Endothelial cell of umbilical vein (primary cell): ENCODE data around the gene MAN2A1. TPM values are rescaled to one million over a fixed set of nuclear protein-coding genes. Genes with fewer than 3 reads are reported as not detected.
A peak's percentile ranks its signal among the peaks of the same experiment; 100 is the strongest.

Source experiments
- BruUV-seq: library from RNA; stranded (reverse); fragments of 400-500 nt; replicated peaks from 2 replicates; lab custom pipeline; 2021; lab: Mats Ljungman, UMichigan
- CTCF ChIA-PET: fragments of 300-600, 350-600 bp; sonication (Branson Sonifier 250); formaldehyde crosslinking; loops from one replicate; lab custom pipeline; 2021; ENCODE audit warnings: antibody characterized with exemption, inconsistent platforms; lab: Charles Lee
- POLR2A ChIA-PET: fragments of 300-600, 350-600 bp; sonication (Branson Sonifier 250); formaldehyde crosslinking; loops from one replicate; lab custom pipeline; 2021; ENCODE audit warnings: antibody characterized with exemption, inconsistent platforms; lab: Charles Lee
- DNase-seq: peaks from one replicate; pipeline ENCODE4 v3.0.0-alpha.2; 2011; ENCODE audit warnings: low read depth, low spot score
- FAIRE-seq: peaks from 2 replicates; lab custom pipeline; 2011; peaks lifted over from hg19 to GRCh38; lab: Jason Lieb, UNC
- H2AFZ ChIP-seq: 2 replicates; pipeline ENCODE4 v1.6.0; 2012; ENCODE audit warnings: low read depth, low read length, control low read depth, inconsistent platforms
- H3K27ac ChIP-seq: 2 replicates; pipeline ENCODE4 v1.5.1; 2011; ENCODE audit warnings: low read depth, mild to moderate bottlenecking, control low read depth, low read length, moderate library complexity; ENCODE audit not compliant: insufficient read depth
- H3K27me3 ChIP-seq, 2 experiments: 2 replicates each; pipeline versions ENCODE4 v1.6.0 to v1.6.1; 2011; ENCODE audit warnings: low read length in 2 of 2, mixed read lengths in 1 of 2; ENCODE audit not compliant: control insufficient read depth in 2 of 2, insufficient read depth in 2 of 2
- H3K36me3 ChIP-seq, 2 experiments: 2 replicates in 1 of 2; 3 replicates in 1 of 2; pipeline ENCODE4 v1.5.1; 2011; ENCODE audit warnings: low read length in 2 of 2, mild to moderate bottlenecking in 1 of 2, moderate library complexity in 1 of 2; ENCODE audit not compliant: control insufficient read depth in 2 of 2, insufficient read depth in 2 of 2; ENCODE audit errors: extremely low read depth in 1 of 2
- H3K4me1 ChIP-seq: 3 replicates; pipeline ENCODE4 v1.5.1; 2011; ENCODE audit warnings: mild to moderate bottlenecking, low read length; ENCODE audit not compliant: control insufficient read depth, insufficient read depth; ENCODE audit errors: extremely low read depth
- H3K4me2 ChIP-seq: 2 replicates; pipeline ENCODE4 v1.6.1; 2011; ENCODE audit warnings: low read length, control low read depth, mixed read lengths; ENCODE audit not compliant: insufficient read depth
- H3K4me3 ChIP-seq, 3 experiments: fragments of 200-600 bp in 1 of 3; sonication (generic), shearing (Covaris generic) in 1 of 3; replicated peaks in 1 of 3; 2 replicates each; pipeline ENCODE4 v1.5.1; 2011 to 2016; ENCODE audit warnings: control low read depth in 3 of 3, low read length in 3 of 3, mild to moderate bottlenecking in 2 of 3, inconsistent platforms in 1 of 3, low read depth in 1 of 3, moderate library complexity in 1 of 3; ENCODE audit not compliant: insufficient read depth in 1 of 3
- H3K79me2 ChIP-seq: 2 replicates; pipeline ENCODE4 v1.6.0; 2012; ENCODE audit warnings: low read length, inconsistent platforms; ENCODE audit not compliant: control insufficient read depth, insufficient read depth
- H3K9ac ChIP-seq: replicated peaks from 2 replicates; pipeline ENCODE3; 2011; ENCODE audit warnings: low read length, control low read depth; ENCODE audit not compliant: insufficient read depth; ENCODE audit errors: extremely low read depth
- H3K9me1 ChIP-seq: replicated peaks from 3 replicates; pipeline ENCODE4 v1.6.0; 2011; ENCODE audit warnings: mild to moderate bottlenecking, low read length; ENCODE audit not compliant: control insufficient read depth, insufficient read depth; ENCODE audit errors: extremely low read depth
- H3K9me3 ChIP-seq: replicated peaks from 2 replicates; pipeline ENCODE4 v1.5.1; 2012; ENCODE audit warnings: low read length, inconsistent platforms; ENCODE audit not compliant: control insufficient read depth, insufficient read depth
- H4K20me1 ChIP-seq: replicated peaks from 2 replicates; pipeline ENCODE3; 2011; ENCODE audit warnings: mild to moderate bottlenecking, low read length; ENCODE audit not compliant: control insufficient read depth, insufficient read depth; ENCODE audit errors: extremely low read depth
- POLR2A ChIP-seq: IDR thresholded peaks from 2 replicates; pipeline ENCODE4 v1.6.1; 2012; ENCODE audit warnings: low read depth, mild to moderate bottlenecking, control low read depth, low read length
- POLR2AphosphoS5 ChIP-seq: IDR thresholded peaks from 2 replicates; pipeline ENCODE4 v1.6.1; 2012; ENCODE audit warnings: low read depth, mild to moderate bottlenecking, control low read depth, low read length, moderate library complexity; ENCODE audit not compliant: insufficient read depth
- dilution Hi-C: fragments of 300-500 bp; cut with MboI; formaldehyde crosslinking; loops from one replicate; pipeline ENCODE4 v1.15.0; 2019; ENCODE audit warnings: low sequenced_read_pairs; ENCODE audit not compliant: extremely low pct_ligation_motif_present
- intact Hi-C: fragments of 100-400 bp; cut with micrococcal nuclease; formaldehyde crosslinking; loops from one replicate; pipeline ENCODE4 v1.10.0; 2022
- polyA plus RNA-seq, 4 experiments: library from polyadenylated mRNA; depleted of rRNA in 3 of 4; stranded (reverse) in 3 of 4; unstranded in 1 of 4; fragments of >200 nt; gene quantifications; 2 replicates each; pipeline versions ENCODE4 v1.2.1 to v1.2.3, GENCODE V29; 2011 to 2012; ENCODE audit warnings: missing spikeins in 1 of 4
- total RNA-seq: library from RNA; stranded (reverse); gene quantifications from 2 replicates; pipeline ENCODE4 v1.2.3, GENCODE V29; 2021
- TF ChIP-seq, protein P1 (sequence below), 2 donors: IDR thresholded peaks; 1 replicate in 1 of 2; 2 replicates in 1 of 2; pipeline ENCODE4 v1.5.1; 2011; ENCODE audit warnings: low read length in 2 of 2, mild to moderate bottlenecking in 2 of 2, moderate library complexity in 2 of 2, control low read depth in 1 of 2, inconsistent platforms in 1 of 2, low read depth in 1 of 2; ENCODE audit not compliant: insufficient read depth in 1 of 2; ENCODE audit errors: extremely low read depth in 1 of 2

Gene MAN2A1
- total and polyA plus RNA-seq, 2 donors (not counting 3 experiments of a cell fraction or from before 2014, with no cell fraction given), result 20.8 to 54.8 TPM

GRCh38 chr5:109688970-109689739 lies 572 bp upstream of the MAN2A1 start:
- Histone ChIP-seq H4K20me1 (peaks cover 2% of the 10 kb centered on the region), H3K4me1 (peaks cover 8% of the 10 kb centered on the region), H3K27ac (peak overlapping the region; percentile 81), H3K36me3 (no peaks in the 10 kb centered on the region), H3K27me3 (no peaks in the 10 kb centered on the region), H3K79me2 (peaks cover 37% of the 10 kb centered on the region), H3K4me3 (peak overlapping the region; percentile 79 to 87 (median 83)), H3K4me2 (peak overlapping the region; percentile 39), H2AFZ (peak overlapping the region; percentile 88), H3K9me1 (no peaks in the 10 kb centered on the region), H3K9me3 (no peaks in the 10 kb centered on the region), H3K9ac (peak overlapping the region; percentile 92)
- no TSS peak for BruUV-seq
- TF ChIP-seq, protein P1, sequence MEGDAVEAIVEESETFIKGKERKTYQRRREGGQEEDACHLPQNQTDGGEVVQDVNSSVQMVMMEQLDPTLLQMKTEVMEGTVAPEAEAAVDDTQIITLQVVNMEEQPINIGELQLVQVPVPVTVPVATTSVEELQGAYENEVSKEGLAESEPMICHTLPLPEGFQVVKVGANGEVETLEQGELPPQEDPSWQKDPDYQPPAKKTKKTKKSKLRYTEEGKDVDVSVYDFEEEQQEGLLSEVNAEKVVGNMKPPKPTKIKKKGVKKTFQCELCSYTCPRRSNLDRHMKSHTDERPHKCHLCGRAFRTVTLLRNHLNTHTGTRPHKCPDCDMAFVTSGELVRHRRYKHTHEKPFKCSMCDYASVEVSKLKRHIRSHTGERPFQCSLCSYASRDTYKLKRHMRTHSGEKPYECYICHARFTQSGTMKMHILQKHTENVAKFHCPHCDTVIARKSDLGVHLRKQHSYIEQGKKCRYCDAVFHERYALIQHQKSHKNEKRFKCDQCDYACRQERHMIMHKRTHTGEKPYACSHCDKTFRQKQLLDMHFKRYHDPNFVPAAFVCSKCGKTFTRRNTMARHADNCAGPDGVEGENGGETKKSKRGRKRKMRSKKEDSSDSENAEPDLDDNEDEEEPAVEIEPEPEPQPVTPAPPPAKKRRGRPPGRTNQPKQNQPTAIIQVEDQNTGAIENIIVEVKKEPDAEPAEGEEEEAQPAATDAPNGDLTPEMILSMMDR (IDR thresholded peaks at IDR 0.05; ENCODE audit: extremely low read depth in 1 of 2, insufficient read depth in 1 of 2, low read depth in 1 of 2, low read length in 2 of 2), result no peak
- TF ChIP-seq POLR2AphosphoS5 (peak; percentile 85), POLR2A (peak; percentile 82)
- POLR2A ChIA-PET, result interaction anchor here (0.8 kb wide), 1 partner anchor 177 kb away, joined by 3 read pairs; no protein-coding TSS in a partner anchor
- intact Hi-C loops (loop anchor here (1.0 to 5.0 kb wide), 13 partner anchors 21 to 1307 kb away; partner anchors contain the start of genes FBXL17 and FER), dilution Hi-C loops (no loop called here)
- FAIRE-seq, result peak; percentile 73
- CTCF ChIA-PET, result interaction anchor here (0.8 to 6.7 kb wide), 25 partner anchors 10 to 1168 kb away, joined by 3 to 52 read pairs (median 4); no protein-coding TSS in a partner anchor
- DNase-seq, result peak; percentile 92
